GM20000 (cell line): ENCODE data around the gene SGK1.
"Not testable (repeated sequence)": the region's sequence is repeated elsewhere in the genome, so short reads cannot be mapped to it uniquely, and the experiment has no call there.

Experiments used
- DNase-seq: peaks from one replicate; pipeline ENCODE4 v3.0.0; 2012; ENCODE audit warnings: low spot score
- CTCF ChIP-seq: IDR thresholded peaks from 2 replicates; pipeline ENCODE4 v1.5.1; 2012; ENCODE audit warnings: mild to moderate bottlenecking, control low read depth; ENCODE audit errors: extremely low read depth, missing control alignments

The SGK1 gene

GRCh38 chr6:134309983-134310605 lies 7.8 kb downstream of the SGK1 start:
- no peak for TF ChIP-seq CTCF
- DNase-seq, result no peak

GRCh38 chr6:134309227-134309626 lies 8.7 kb downstream of the SGK1 start:
- TF ChIP-seq CTCF, result no peak
- no peak for DNase-seq

- no peak for DNase-seq
- TF ChIP-seq CTCF, result no peak
These were observed 9.1 kb downstream of the SGK1 start for GRCh38 chr6:134308800-134309199.

GRCh38 chr6:134307870-134308269 lies 10.0 kb downstream of the SGK1 start:
- DNase-seq, result no peak
- TF ChIP-seq CTCF, result no peak

GRCh38 chr6:134307075-134307474 lies 10.8 kb downstream of the SGK1 start:
- no peak for TF ChIP-seq CTCF
- DNase-seq, result no peak

GRCh38 chr6:134304381-134304780 lies 13.5 kb downstream of the SGK1 start:
- DNase-seq, result not testable (repeated sequence)

GRCh38 chr6:134303891-134304290 lies 14.0 kb downstream of the SGK1 start:
- TF ChIP-seq CTCF, result no peak
- no peak for DNase-seq

GRCh38 chr6:134299236-134299635 lies 18.7 kb downstream of the SGK1 start:
- DNase-seq, result no peak

More at GRCh38 chr6:134299236-134299635, 18.7 kb downstream of the SGK1 start:
- no peak for TF ChIP-seq CTCF
